Ramos (cell line): ENCODE data around the gene TNFRSF12A.

Experiments
- in situ Hi-C: fragments of 300-500 bp; cut with MboI; formaldehyde crosslinking; loops from one replicate; pipeline ENCODE4 v1.14.3; 2022; ENCODE audit warnings: low sequenced_read_pairs; ENCODE audit not compliant: unreplicated experiment

TNFRSF12A gene

GRCh38 chr16:3009568-3010390 is 10.4 kb upstream of the TNFRSF12A start:
- in situ Hi-C loops: no loop called here

GRCh38 chr16:3010510-3010909 is 9.7 kb upstream of the TNFRSF12A start:
- in situ Hi-C loops: no loop called here

GRCh38 chr16:3012246-3012645 is 7.9 kb upstream of the TNFRSF12A start:
- in situ Hi-C loops: no loop called here

- in situ Hi-C loops: no loop called here
Observed at GRCh38 chr16:3012828-3013420, 7.2 kb upstream of the TNFRSF12A start, which contains the start of gene CLDN9. Gene CLDN9 (plus strand): TSS chr16:3012923. CDS start chr16:3013363, 440 bp downstream.

- in situ Hi-C loops: no loop called here
Observed at GRCh38 chr16:3013491-3013951, 6.6 kb upstream of the TNFRSF12A start.

GRCh38 chr16:3013998-3014690 is 6.0 kb upstream of the TNFRSF12A start:
- in situ Hi-C loops: no loop called here

GRCh38 chr16:3014971-3015370 is 5.2 kb upstream of the TNFRSF12A start:
- in situ Hi-C loops: no loop called here

GRCh38 chr16:3015865-3016521 is 4.2 kb upstream of the TNFRSF12A start:
- in situ Hi-C loops: no loop called here

- in situ Hi-C loops: no loop called here
Observed at GRCh38 chr16:3017344-3017743, 2.8 kb upstream of the TNFRSF12A start.

GRCh38 chr16:3017794-3018506 is 2.2 kb upstream of the TNFRSF12A start, which contains the start of gene CLDN6:
Gene CLDN6 (minus strand): TSS chr16:3018183. CDS start chr16:3016021, 2,162 bp downstream.
- in situ Hi-C loops: no loop called here

GRCh38 chr16:3019594-3020246 is 448 bp upstream of the TNFRSF12A start:
- in situ Hi-C loops: no loop called here

GRCh38 chr16:3020604-3021448 is 658 bp downstream of the TNFRSF12A start:
- in situ Hi-C loops: no loop called here

GRCh38 chr16:3021449-3022207 is 1.5 kb downstream of the TNFRSF12A start:
- in situ Hi-C loops: no loop called here

- in situ Hi-C loops: no loop called here
Observed at GRCh38 chr16:3022208-3022683, 2.1 kb downstream of the TNFRSF12A start.

GRCh38 chr16:3022684-3023414 is 2.7 kb downstream of the TNFRSF12A start:
- in situ Hi-C loops: no loop called here

GRCh38 chr16:3023415-3023668 is 3.2 kb downstream of the TNFRSF12A start:
- in situ Hi-C loops: no loop called here
